GM19023 (cell line): ENCODE results near the gene USP31.

Source experiments
- ATAC-seq: cut with Tn5 transposase; IDR thresholded peaks from one replicate; pipeline ENCODE4 v1.9.1; 2021; ENCODE audit warnings: mild to moderate bottlenecking, moderate library complexity; ENCODE audit not compliant: unreplicated experiment

Gene USP31

GRCh38 chr16:23132775-23133463 is 16.3 kb downstream of the USP31 start:
- ATAC-seq, result no peak

GRCh38 chr16:23131931-23132621 is 17.2 kb downstream of the USP31 start:
- ATAC-seq, result no peak

GRCh38 chr16:23131436-23131835 is 17.8 kb downstream of the USP31 start:
- no peak for ATAC-seq

GRCh38 chr16:23131036-23131435 is 18.2 kb downstream of the USP31 start:
- ATAC-seq, result no peak

- no peak for ATAC-seq
Observed at GRCh38 chr16:23129686-23130085, 19.6 kb downstream of the USP31 start.

GRCh38 chr16:23128056-23128455 is 21.2 kb downstream of the USP31 start:
- ATAC-seq, result no peak

GRCh38 chr16:23125277-23125676 is 24.0 kb downstream of the USP31 start:
- ATAC-seq, result no peak

GRCh38 chr16:23124315-23124714 is 24.9 kb downstream of the USP31 start:
- no peak for ATAC-seq

GRCh38 chr16:23122144-23122543 is 27.1 kb downstream of the USP31 start:
- ATAC-seq, result no peak

- ATAC-seq, result no peak
Observed at GRCh38 chr16:23121024-23121423, 28.2 kb downstream of the USP31 start.

GRCh38 chr16:23120562-23120961 is 28.7 kb downstream of the USP31 start:
- ATAC-seq, result no peak

GRCh38 chr16:23119570-23119969 is 29.7 kb downstream of the USP31 start:
- ATAC-seq, result no peak

- ATAC-seq, result no peak
Observed at GRCh38 chr16:23114131-23114904, 34.9 kb downstream of the USP31 start.

- ATAC-seq, result no peak
Observed at GRCh38 chr16:23113185-23113584, 36.1 kb downstream of the USP31 start.

GRCh38 chr16:23110257-23110899 is 38.9 kb downstream of the USP31 start:
- ATAC-seq, result no peak

- ATAC-seq, result no peak
Observed at GRCh38 chr16:23107936-23108335, 41.3 kb downstream of the USP31 start.

- ATAC-seq, result no peak
Observed at GRCh38 chr16:23107117-23107516, 42.1 kb downstream of the USP31 start.

GRCh38 chr16:23105309-23105708 is 43.9 kb downstream of the USP31 start:
- no peak for ATAC-seq

GRCh38 chr16:23104032-23104955 is 45.0 kb downstream of the USP31 start:
- no peak for ATAC-seq

- no peak for ATAC-seq
Observed at GRCh38 chr16:23103603-23104002, 45.6 kb downstream of the USP31 start.
